NOMO-1 treated with DMSO at 0.1 percent for 48 hours (cell line): ENCODE measurements around the gene GRAMD2A.

Source experiments
- DNase-seq: peaks from one replicate; lab custom pipeline; 2025; ENCODE audit not compliant: unreplicated experiment; lab: John Stamatoyannopoulos, UW

GRAMD2A gene

GRCh38 chr15:72140088-72140487 lies 57.5 kb downstream of the GRAMD2A start:
- no peak for DNase-seq

DNA sequence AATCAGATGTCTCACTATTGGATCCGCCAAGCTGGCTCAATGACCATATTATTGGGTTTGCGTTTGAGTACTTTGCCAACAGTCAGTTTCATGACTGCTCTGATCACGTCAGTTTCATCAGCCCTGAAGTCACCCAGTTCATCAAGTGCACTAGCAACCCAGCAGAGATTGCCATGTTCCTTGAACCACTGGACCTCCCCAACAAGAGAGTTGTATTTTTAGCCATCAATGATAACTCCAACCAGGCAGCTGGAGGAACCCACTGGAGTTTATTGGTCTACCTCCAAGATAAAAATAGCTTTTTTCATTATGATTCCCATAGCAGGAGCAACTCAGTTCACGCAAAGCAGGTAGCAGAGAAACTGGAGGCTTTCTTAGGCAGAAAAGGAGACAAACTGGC lies 57.9 kb downstream of the GRAMD2A start:
- no peak for DNase-seq

DNA sequence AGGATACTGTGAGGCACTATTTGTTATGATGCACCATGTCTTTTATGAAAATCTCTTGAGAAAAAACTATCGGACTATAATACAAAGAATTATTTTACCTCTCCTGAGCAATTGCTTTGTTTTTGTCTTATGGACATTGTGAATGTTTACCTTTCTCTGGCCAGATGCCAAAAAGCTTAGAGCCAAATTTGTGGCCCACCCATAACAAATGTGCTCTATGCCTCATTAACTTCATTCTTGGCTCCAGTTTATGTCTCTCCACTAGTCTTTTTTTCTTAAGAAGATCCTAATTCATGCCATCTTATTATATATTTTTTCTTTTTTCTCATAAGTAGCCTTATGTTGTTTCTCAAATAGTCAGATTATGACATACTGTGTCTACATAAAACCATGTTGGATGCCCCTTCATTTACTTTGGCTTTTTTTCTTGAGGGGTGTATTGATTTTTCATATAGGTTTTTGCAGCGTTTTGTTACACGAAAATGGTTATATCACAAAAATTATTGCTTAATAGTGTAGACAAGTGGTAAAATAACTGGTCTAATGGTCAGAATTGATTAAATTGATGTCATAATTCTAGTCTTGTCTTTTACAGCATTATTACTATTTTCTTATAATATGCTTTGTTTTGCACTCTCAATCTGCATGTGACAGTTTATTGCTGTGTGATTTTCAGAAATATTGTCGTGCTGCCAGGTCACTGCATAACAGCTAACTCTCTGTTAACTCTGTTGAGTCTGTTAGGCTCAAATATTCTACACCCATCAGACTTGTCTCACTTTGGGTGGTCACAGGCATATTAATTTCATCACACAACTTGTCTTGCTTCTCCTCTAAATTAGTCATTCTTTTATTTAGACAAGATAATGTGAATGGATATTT lies 61.2 kb downstream of the GRAMD2A start:
- no peak for DNase-seq

DNA sequence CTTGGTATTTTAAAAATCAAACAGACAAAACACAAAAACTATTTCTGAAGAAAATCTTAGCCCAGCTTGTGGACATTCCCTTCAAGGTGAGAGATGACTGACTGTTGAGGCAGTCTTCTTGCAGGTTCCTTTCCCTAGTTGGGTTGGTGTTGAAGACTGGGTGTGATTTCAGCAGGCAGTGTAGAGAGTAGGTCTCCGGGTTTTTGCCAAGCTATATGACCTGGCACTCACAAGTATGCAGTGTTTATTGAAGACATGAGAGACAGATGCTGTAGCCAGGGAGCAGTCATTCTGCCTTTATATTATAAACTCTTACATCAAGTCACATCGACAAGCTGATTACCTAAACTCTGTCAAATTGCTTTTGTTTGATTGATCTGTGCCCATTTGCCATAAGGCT lies 61.9 kb downstream of the GRAMD2A start:
- DNase-seq = no peak

DNA sequence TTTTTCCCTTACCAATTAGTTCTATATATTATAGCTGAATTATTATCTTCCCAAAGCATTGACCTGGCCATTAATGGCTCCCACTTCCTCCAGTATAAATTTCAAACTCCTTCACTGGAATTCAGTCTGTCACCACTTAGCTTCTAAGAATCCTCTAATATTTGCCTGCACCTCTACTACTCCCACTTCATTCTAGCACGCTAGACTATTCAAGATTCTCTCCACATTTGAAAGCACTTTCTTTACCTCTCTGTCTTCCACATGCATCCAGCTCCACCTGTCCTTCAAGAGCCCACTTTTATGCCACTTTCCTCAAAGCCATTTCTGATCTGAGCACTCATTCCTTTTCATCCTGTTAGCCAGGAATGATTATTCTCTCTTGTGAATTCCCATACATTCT lies 64.4 kb downstream of the GRAMD2A start:
- DNase-seq = no peak

- DNase-seq = peak; percentile 5
Measured at GRCh38 chr15:72131922-72132321, 65.7 kb downstream of the GRAMD2A start.

GRCh38 chr15:72130272-72130671 lies 67.3 kb downstream of the GRAMD2A start:
- DNase-seq = no peak

GRCh38 chr15:72128359-72128758 lies 69.2 kb downstream of the GRAMD2A start:
- DNase-seq = no peak

- DNase-seq = no peak
Measured at GRCh38 chr15:72127724-72128322, 69.8 kb downstream of the GRAMD2A start.

GRCh38 chr15:72124218-72124617 lies 73.4 kb downstream of the GRAMD2A start:
- DNase-seq = no peak

DNA sequence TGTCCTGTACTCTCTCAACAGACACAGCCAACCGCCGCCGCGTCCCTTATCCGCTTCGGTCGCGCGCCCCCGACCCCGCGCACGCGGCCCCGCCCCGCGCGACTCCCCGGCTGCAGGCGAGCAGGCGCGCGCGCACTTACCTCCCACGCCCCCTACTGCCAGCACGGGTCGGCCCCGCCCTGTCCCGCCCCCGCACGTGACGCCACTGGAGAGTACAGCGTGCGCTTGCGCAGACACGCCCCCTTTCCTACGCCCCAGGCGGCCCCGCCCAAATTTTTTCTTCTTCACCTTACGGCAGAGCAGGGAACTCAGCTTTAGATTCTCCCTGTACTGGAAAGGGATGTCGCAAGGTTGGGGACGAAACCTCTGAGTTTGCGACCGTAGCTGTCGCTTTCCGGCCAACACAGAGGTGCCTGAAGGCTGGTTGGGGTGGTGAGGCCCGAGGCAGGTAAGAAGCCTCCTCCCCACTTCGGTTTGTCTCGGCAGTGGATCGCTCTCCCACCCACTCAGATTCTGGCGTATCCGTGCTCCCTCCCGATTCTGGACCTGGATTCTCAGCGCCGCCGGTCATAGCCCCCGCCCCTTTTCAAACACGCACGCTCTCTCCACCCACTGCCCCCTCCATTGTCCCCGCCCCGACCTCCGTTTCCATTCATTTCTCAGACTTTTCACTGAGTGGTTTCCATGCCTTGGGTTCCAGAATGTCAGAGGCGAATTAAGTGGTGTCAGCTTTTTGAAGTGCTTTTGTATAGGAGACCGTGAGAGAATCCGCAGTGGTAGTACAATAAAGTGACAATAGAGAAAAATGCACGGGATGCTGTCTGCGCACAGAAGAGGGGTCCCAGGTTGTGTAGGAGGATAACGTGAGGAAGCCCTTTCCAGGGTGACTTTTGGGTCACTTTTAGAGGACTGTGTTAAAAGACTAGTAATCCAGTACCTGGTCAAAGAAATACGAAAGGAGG lies 79.3 kb downstream of the GRAMD2A start, which contains the start of the genes MYO9A and SENP8:
Gene MYO9A (minus strand): TSS at position 134 of the 962 bp plus-strand sequence. CDS start 71,587 bp downstream, outside the sequence.
Gene SENP8 (plus strand): TSS at position 387 of the 962 bp plus-strand sequence. CDS start 21,221 bp downstream, outside the sequence.
- peak; percentile 98 for DNase-seq

DNA sequence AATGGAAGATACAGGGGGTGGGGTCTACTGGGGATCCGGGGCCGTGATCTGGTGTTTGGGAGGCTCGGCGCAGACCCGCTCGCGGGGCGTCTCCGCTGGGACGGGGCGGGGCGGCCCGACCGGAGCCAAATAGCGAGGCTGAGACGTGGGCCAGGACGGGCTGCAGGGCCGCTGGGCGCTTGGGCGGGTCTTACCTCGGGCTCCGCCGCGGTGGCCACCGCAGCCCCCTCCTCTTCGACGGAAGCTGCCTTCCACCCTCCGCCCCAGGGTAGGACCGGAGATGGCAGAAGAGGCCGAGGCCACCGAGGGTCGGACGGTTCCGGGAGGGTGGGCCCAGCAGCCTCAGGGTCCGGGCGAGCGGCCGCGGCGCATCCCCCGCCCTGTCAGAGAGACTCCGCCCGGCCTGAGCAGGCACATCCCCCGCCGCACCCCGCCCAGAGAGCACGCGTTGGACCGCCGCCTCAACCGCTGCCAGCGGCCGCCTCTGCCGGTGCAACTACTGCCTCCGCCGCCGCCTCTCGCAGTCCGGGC lies 80.0 kb downstream of the GRAMD2A start:
- DNase-seq = peak; percentile 81

- DNase-seq = peak; percentile 2
Measured at GRCh38 chr15:72116731-72117485, 80.7 kb downstream of the GRAMD2A start.

DNA sequence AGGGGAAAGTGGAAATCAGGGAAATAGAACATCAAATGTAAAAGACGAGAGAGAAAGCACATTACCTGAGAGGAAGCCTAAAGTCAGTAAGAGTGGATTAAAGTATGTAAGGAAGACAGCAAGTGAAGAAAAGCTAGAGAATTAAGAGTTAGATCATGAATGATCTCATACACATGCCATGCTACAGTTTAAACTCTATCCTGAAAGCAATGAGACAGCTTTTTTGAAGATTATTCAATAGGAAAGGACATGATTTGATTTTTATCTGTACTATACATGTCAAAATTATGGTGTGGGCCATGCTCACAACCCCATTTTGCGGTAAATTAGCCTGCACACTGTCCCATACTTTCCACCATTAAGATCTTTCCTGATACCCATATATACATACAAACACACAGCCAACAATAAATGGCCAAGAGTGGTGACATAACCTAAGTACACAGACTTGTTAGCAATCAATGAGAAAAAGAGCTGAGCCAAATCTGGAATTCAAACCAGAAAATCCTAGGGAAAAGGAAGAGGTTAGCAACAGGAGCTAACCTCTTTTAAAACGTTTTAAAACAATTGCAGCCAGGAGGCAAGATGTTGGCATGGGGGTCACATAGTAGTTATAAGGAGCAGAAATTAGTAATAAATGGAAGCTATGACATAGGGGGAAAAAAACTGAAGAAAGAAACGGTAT lies 84.1 kb downstream of the GRAMD2A start:
- DNase-seq = no peak

GRCh38 chr15:72112805-72113204 lies 84.8 kb downstream of the GRAMD2A start:
- DNase-seq = no peak

- DNase-seq = no peak
Measured at GRCh38 chr15:72112116-72112515, 85.5 kb downstream of the GRAMD2A start.

GRCh38 chr15:72110355-72110754 lies 87.2 kb downstream of the GRAMD2A start:
- DNase-seq = no peak
